Measurements from ENCODE around the gene ZNF737.

Gene ZNF737

GRCh38 chr19:20513189-20513904 is 52.2 kb downstream of the ZNF737 start:
- no peaks in the 10 kb centered on the region for H3K27me3 ChIP-seq
- no peaks in the 10 kb centered on the region for H3K4me1 ChIP-seq
- TF ChIP-seq Cebpa-rat (IDR thresholded peaks at IDR 0.05) = no peak
- peaks cover 93% of the 10 kb centered on the region for H3K9me3 ChIP-seq
- no peak overlapping the region for H3K4me3 ChIP-seq
- H3K27ac ChIP-seq = no peak overlapping the region
- no peaks in the 10 kb centered on the region for H4K20me1 ChIP-seq
- H3K36me3 ChIP-seq = no peaks in the 10 kb centered on the region
- no peak overlapping the region for H3K9ac ChIP-seq
- no peak overlapping the region for H3K4me2 ChIP-seq

GRCh38 chr19:20503476-20503875 is 62.1 kb downstream of the ZNF737 start:
- Histone ChIP-seq H3K4me3 (no peak overlapping the region), H3K4me2 (no peak overlapping the region), H4K20me1 (no peaks in the 10 kb centered on the region), H3K36me3 (no peaks in the 10 kb centered on the region), H3K4me1 (no peaks in the 10 kb centered on the region), H3K27me3 (no peaks in the 10 kb centered on the region), H3K9me3 (peaks cover 76% of the 10 kb centered on the region), H3K27ac (no peak overlapping the region), H3K9ac (no peak overlapping the region)
- no peak for TF ChIP-seq Cebpa-rat (IDR thresholded peaks at IDR 0.05)
